ENCODE measurements around the gene GUK1.

GRCh38 chr1:228122921-228123441, 17.1 kb upstream of the GUK1 start:
- TF ChIP-seq EZH2 (IDR thresholded peaks at IDR 0.05; ENCODE audit: borderline replicate concordance, low read length) (no peak), CTCF (conservative IDR thresholded peaks at IDR 0.05 in 1 of 2, IDR thresholded peaks at IDR 0.05 in 1 of 2; ENCODE audit: extremely low read depth in 1 of 2, insufficient read depth in 1 of 2, low read depth in 1 of 2, low read length in 2 of 2) (no peak)
